Measurements from ENCODE around the gene SHD. TPM values are rescaled to one million over a fixed set of nuclear protein-coding genes. Genes with fewer than 3 reads are reported as not detected.

The SHD gene
- total RNA-seq, 1 experiment from 2014 or later: not detected

DNA sequence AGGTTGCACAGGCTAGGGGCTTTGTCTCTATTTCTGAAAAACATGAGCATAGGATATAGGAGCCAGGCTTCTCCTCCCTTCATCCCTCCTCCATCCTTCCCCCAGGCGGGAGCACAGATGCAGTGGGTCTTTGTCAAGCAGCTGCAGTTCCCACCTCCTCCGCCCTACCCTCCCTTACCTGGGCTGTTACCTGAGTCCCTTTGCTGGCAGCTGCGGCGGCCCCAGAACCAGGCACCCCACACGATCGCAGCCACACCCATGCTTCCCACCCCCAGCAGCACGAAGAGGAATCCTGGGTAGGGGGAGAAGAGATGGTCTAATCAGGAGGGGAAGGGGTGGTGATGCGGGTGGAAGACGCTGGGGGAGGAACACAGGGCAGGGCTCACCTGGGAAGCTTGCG is 15.3 kb downstream of the SHD start:
- Histone ChIP-seq H3K4me1 (ENCODE audit: insufficient read depth, low read length, poor library complexity, severe bottlenecking) (peaks cover 5% of the 10 kb centered on the region), H3K9me3 (ENCODE audit: low read depth, low read length, poor library complexity, severe bottlenecking) (no peaks in the 10 kb centered on the region), H3K27ac (ENCODE audit: low read depth, low read length, poor library complexity, severe bottlenecking) (no peak overlapping the region), H3K36me3 (ENCODE audit: insufficient read depth, low read length, poor library complexity, severe bottlenecking) (no peaks in the 10 kb centered on the region), H3K27me3 (replicated peaks; ENCODE audit: insufficient read depth, low read depth, low read length, poor library complexity) (no peaks in the 10 kb centered on the region), H3K4me3 (ENCODE audit: low read depth, low read length, poor library complexity, severe bottlenecking) (no peak overlapping the region)
- no peak for DNase-seq (ENCODE audit: low spot score)
- intact Hi-C loops (cut with micrococcal nuclease; ENCODE audit: unreplicated experiment): no loop called here
- ChIA-PET CTCF (no interaction called here), POLR2A (ENCODE audit: low non-redundant PET) (no interaction called here)
- TF ChIP-seq, protein P1, sequence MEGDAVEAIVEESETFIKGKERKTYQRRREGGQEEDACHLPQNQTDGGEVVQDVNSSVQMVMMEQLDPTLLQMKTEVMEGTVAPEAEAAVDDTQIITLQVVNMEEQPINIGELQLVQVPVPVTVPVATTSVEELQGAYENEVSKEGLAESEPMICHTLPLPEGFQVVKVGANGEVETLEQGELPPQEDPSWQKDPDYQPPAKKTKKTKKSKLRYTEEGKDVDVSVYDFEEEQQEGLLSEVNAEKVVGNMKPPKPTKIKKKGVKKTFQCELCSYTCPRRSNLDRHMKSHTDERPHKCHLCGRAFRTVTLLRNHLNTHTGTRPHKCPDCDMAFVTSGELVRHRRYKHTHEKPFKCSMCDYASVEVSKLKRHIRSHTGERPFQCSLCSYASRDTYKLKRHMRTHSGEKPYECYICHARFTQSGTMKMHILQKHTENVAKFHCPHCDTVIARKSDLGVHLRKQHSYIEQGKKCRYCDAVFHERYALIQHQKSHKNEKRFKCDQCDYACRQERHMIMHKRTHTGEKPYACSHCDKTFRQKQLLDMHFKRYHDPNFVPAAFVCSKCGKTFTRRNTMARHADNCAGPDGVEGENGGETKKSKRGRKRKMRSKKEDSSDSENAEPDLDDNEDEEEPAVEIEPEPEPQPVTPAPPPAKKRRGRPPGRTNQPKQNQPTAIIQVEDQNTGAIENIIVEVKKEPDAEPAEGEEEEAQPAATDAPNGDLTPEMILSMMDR (conservative IDR thresholded peaks at IDR 0.05; ENCODE audit: low read depth, low read length): no peak
- TF ChIP-seq EZH2 (IDR thresholded peaks at IDR 0.05; ENCODE audit: borderline replicate concordance, low read depth, low read length, poor library complexity, severe bottlenecking): no peak
- no TSS peak for BruUV-seq (replicated peaks)

DNA sequence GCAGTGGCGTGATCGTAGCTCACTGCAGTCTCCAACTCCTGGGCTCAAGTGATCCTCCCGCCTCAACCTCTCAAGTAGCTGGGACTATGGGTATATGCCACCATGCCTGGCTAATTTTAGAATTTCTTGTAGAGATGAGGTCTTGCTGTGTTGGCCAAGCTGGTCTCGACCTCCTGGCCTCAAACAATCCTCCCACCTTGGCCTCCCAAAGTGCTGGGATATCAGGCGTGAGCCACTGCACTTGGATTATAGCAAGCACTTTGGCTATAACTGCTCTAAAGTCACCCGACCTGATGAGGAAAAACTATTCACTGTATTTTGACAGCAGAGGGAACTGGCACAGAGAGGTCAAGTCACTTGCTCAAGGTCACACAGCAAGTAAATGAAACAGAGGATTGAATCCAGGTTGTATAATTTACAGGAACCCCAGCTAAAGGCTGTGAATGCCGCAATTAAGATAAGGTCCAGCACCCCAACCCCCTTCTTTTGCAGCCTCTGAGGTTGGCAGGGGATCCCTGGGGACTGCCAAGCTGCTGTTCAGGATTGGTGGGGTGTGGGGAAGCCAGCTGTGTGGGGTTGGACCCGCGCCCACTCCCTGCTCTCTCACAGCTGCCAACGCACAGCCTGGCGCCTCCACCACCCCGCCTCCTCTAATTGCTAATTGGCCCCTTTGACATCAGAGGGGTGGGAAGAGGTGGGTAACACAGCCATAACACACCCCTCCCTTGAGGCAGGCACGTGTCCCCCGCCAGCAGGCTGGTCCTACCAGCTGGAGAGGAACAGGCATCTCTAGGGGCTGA is 17.1 kb downstream of the SHD start:
- no peak overlapping the region for H3K4me3 ChIP-seq (ENCODE audit: low read depth, low read length, poor library complexity, severe bottlenecking)
- DNase-seq (ENCODE audit: low spot score): peak; percentile 91
- no peaks in the 10 kb centered on the region for H3K9me3 ChIP-seq (ENCODE audit: low read depth, low read length, poor library complexity, severe bottlenecking)
- BruUV-seq (replicated peaks): no TSS peak
- POLR2A ChIA-PET (ENCODE audit: low non-redundant PET): interaction anchor here (0.6 kb wide), 3 partner anchors 119 to 422 kb away, joined by 3 to 7 read pairs (median 4); no protein-coding TSS in a partner anchor
- no peak overlapping the region for H3K27ac ChIP-seq (ENCODE audit: low read depth, low read length, poor library complexity, severe bottlenecking)
- CTCF ChIA-PET: interaction anchor here (0.6 to 0.9 kb wide), 2 partner anchors 29 to 56 kb away, joined by 6 to 9 read pairs; no protein-coding TSS in a partner anchor
- no peaks in the 10 kb centered on the region for H3K27me3 ChIP-seq (replicated peaks; ENCODE audit: insufficient read depth, low read depth, low read length, poor library complexity)
- peaks cover 5% of the 10 kb centered on the region for H3K4me1 ChIP-seq (ENCODE audit: insufficient read depth, low read length, poor library complexity, severe bottlenecking)
- TF ChIP-seq, protein P1 (conservative IDR thresholded peaks at IDR 0.05; ENCODE audit: low read depth, low read length): no peak
- TF ChIP-seq EZH2 (IDR thresholded peaks at IDR 0.05; ENCODE audit: borderline replicate concordance, low read depth, low read length, poor library complexity, severe bottlenecking): no peak
- H3K36me3 ChIP-seq (ENCODE audit: insufficient read depth, low read length, poor library complexity, severe bottlenecking): no peaks in the 10 kb centered on the region
- intact Hi-C loops (cut with micrococcal nuclease; ENCODE audit: unreplicated experiment): no loop called here

DNA sequence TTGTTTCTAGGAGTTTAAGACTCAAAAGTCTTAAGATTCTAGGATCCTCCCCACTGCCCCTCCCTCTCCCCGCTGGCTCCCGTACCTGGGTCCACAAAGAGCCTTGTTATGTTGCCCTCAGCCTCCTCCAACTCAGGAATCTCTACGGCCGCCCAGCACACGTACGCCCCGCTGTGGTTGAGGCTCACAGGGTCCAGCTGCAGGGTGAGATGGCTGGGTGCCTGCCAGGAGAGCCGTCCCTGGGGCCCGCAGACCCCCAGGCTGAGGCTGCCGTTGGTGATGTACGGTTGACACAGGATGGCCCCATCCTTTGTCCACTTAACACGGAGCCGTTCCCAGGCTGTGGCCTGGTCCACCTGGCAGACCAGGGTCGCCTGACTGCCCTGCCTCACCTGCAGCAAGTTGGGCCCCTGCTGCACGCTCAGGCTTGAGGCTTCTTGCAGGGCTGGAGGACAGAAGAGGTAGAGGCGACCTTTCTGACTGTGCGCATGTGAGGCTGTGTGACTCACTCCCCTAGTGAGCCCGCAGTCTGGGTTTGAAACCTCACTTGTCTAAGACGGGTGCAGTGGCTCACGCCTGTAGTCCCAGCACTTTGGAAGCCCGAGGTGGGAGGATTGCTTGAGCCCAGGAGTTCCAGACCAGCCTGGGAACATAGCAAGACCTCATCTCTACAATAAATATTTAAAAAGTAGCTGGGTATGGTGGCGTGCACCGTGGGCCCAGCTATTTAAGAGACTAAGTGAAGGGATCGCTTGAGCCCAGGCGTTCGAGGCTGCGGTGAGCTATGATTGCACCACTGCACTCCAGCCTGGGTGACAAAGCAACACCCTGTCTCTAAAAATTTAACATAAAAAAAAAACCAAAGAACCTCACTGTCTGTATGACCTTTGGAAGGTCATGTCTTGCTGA is 19.1 kb downstream of the SHD start:
- POLR2A ChIA-PET (ENCODE audit: low non-redundant PET): no interaction called here

More for the DNA sequence above, 19.1 kb downstream of the SHD start:
- no peak for DNase-seq (ENCODE audit: low spot score)
- Histone ChIP-seq H3K4me1 (ENCODE audit: insufficient read depth, low read length, poor library complexity, severe bottlenecking) (peaks cover 5% of the 10 kb centered on the region), H3K36me3 (ENCODE audit: insufficient read depth, low read length, poor library complexity, severe bottlenecking) (no peaks in the 10 kb centered on the region), H3K27me3 (replicated peaks; ENCODE audit: insufficient read depth, low read depth, low read length, poor library complexity) (no peaks in the 10 kb centered on the region), H3K4me3 (ENCODE audit: low read depth, low read length, poor library complexity, severe bottlenecking) (no peak overlapping the region), H3K27ac (ENCODE audit: low read depth, low read length, poor library complexity, severe bottlenecking) (no peak overlapping the region), H3K9me3 (ENCODE audit: low read depth, low read length, poor library complexity, severe bottlenecking) (no peaks in the 10 kb centered on the region)
- intact Hi-C loops (cut with micrococcal nuclease; ENCODE audit: unreplicated experiment): no loop called here
- BruUV-seq (replicated peaks): no TSS peak
- no peak for TF ChIP-seq EZH2 (IDR thresholded peaks at IDR 0.05; ENCODE audit: borderline replicate concordance, low read depth, low read length, poor library complexity, severe bottlenecking)
- TF ChIP-seq, protein P1 (conservative IDR thresholded peaks at IDR 0.05; ENCODE audit: low read depth, low read length): no peak
- CTCF ChIA-PET: no interaction called here
